GM23338 (cell line): ENCODE results near the gene TUBA1C. TPM values are rescaled to one million over a fixed set of nuclear protein-coding genes. Genes with fewer than 3 reads are reported as not detected.

Source experiments
- ATAC-seq: fragments of 200-7000 bp; cut with Tn5 transposase; 3 replicates; pipeline ENCODE4 v1.9.1; 2020
- DNase-seq: peaks from one replicate; pipeline ENCODE4 v3.0.0-alpha.2; 2015; ENCODE audit warnings: low spot score
- H2AFZ ChIP-seq: fragments of 200-600 bp; sonication (generic); 2 replicates; pipeline ENCODE4 v1.8.0; 2016; ENCODE audit warnings: antibody characterized with exemption, mild to moderate bottlenecking, moderate library complexity
- H3F3A ChIP-seq: fragments of 200-600 bp; sonication (generic); replicated peaks from 2 replicates; pipeline ENCODE4 v1.8.0; 2017; ENCODE audit warnings: antibody characterized with exemption, mixed run types, low read depth
- H3K27ac ChIP-seq: fragments of 200-600 bp; sonication (generic); 2 replicates; pipeline ENCODE4 v1.6.1; 2016; ENCODE audit warnings: low read depth
- H3K27me3 ChIP-seq: fragments of 200-600 bp; sonication (generic); 2 replicates; pipeline ENCODE4 v1.8.0; 2016; ENCODE audit warnings: mild to moderate bottlenecking, mixed run types, moderate library complexity; ENCODE audit not compliant: insufficient read depth
- H3K36me3 ChIP-seq: fragments of 200-600 bp; sonication (generic); 2 replicates; pipeline ENCODE4 v1.8.0; 2016; ENCODE audit warnings: mild to moderate bottlenecking; ENCODE audit not compliant: insufficient read depth
- H3K4me1 ChIP-seq: fragments of 200-600 bp; sonication (generic); 2 replicates; pipeline ENCODE4 v1.8.0; 2016; ENCODE audit warnings: mild to moderate bottlenecking, moderate library complexity; ENCODE audit not compliant: insufficient read depth
- H3K4me2 ChIP-seq: fragments of 200-600 bp; sonication (generic); 2 replicates; pipeline ENCODE4 v1.7.1; 2017; ENCODE audit warnings: mixed run types
- H3K4me3 ChIP-seq: fragments of 200-600 bp; sonication (generic); 2 replicates; pipeline ENCODE4 v1.6.1; 2016; ENCODE audit warnings: mixed run types
- H3K79me2 ChIP-seq: fragments of 200-600 bp; sonication (generic); replicated peaks from 2 replicates; pipeline ENCODE4 v1.8.0; 2017; ENCODE audit warnings: mild to moderate bottlenecking; ENCODE audit not compliant: insufficient read depth
- H3K9me2 ChIP-seq: fragments of 200-600 bp; sonication (generic); 2 replicates; pipeline ENCODE4 v1.8.0; 2017; ENCODE audit not compliant: insufficient read depth
- H4K20me1 ChIP-seq: fragments of 200-600 bp; sonication (generic); replicated peaks from 2 replicates; pipeline ENCODE4 v1.8.0; 2017; ENCODE audit warnings: mild to moderate bottlenecking; ENCODE audit not compliant: insufficient read depth
- H3K27ac Mint-ChIP-seq: 2 replicates; pipeline ENCODE4 v1.8.0; 2020; ENCODE audit warnings: inconsistent platforms, mild to moderate bottlenecking, moderate library complexity, mixed read lengths
- H3K27me3 Mint-ChIP-seq: 3 replicates; pipeline ENCODE4 v1.8.0; 2022; ENCODE audit warnings: low read depth, mild to moderate bottlenecking, moderate library complexity, mixed read lengths, inconsistent platforms; ENCODE audit not compliant: insufficient read depth, poor library complexity
- H3K36me3 Mint-ChIP-seq: 3 replicates; pipeline ENCODE4 v1.8.0; 2021; ENCODE audit warnings: low read depth, mild to moderate bottlenecking, inconsistent platforms, moderate library complexity, mixed read lengths
- H3K4me1 Mint-ChIP-seq: 3 replicates; pipeline ENCODE4 v1.8.0; 2020; ENCODE audit warnings: mild to moderate bottlenecking, inconsistent platforms, mixed read lengths
- H3K4me3 Mint-ChIP-seq: 3 replicates; pipeline ENCODE4 v1.8.0; 2021; ENCODE audit warnings: moderate library complexity, mild to moderate bottlenecking, inconsistent platforms, mixed read lengths
- H3K9me3 Mint-ChIP-seq: 3 replicates; pipeline ENCODE4 v1.8.0; 2020; ENCODE audit warnings: moderate library complexity, mild to moderate bottlenecking, inconsistent platforms, mixed read lengths
- CREB1 ChIP-seq: fragments of 250-450 bp; sonication (Bioruptor Pico); IDR thresholded peaks from 2 replicates; pipeline ENCODE4 v1.5.0; 2020; ENCODE audit warnings: low read depth, mild to moderate bottlenecking, moderate library complexity
- CTCF ChIP-seq, 2 experiments: fragments of 200-600 bp in 1 of 2; sonication (generic) in 1 of 2; conservative IDR thresholded peaks; 2 replicates each; pipeline versions ENCODE4 v1.5.1 to v1.6.1; 2016 to 2017; ENCODE audit warnings: antibody characterized with exemption in 2 of 2, low read depth in 2 of 2, mild to moderate bottlenecking in 2 of 2, moderate library complexity in 1 of 2
- ETS1 ChIP-seq: IDR thresholded peaks from 2 replicates; pipeline ENCODE4 v1.6.1; 2016; ENCODE audit warnings: antibody characterized with exemption
- JUNB ChIP-seq: IDR thresholded peaks from one replicate; pipeline ENCODE4 v1.6.1; 2016; ENCODE audit warnings: antibody characterized with exemption; ENCODE audit not compliant: unreplicated experiment
- NANOG ChIP-seq: IDR thresholded peaks from 2 replicates; pipeline ENCODE4 v1.6.1; 2016; ENCODE audit warnings: antibody characterized with exemption, borderline replicate concordance
- POLR2AphosphoS5 ChIP-seq: IDR thresholded peaks from 2 replicates; pipeline ENCODE4 v1.6.1; 2016; ENCODE audit warnings: antibody characterized with exemption, low read depth
- STAT1 ChIP-seq: IDR thresholded peaks from one replicate; pipeline ENCODE4 v1.6.1; 2016; ENCODE audit warnings: antibody characterized with exemption; ENCODE audit not compliant: unreplicated experiment
- ZNF114 ChIP-seq: fragments of 250-450 bp; sonication (Bioruptor Pico); IDR thresholded peaks from 2 replicates; pipeline ENCODE4 v1.5.0; 2020; ENCODE audit warnings: mild to moderate bottlenecking, moderate library complexity
- ZNF331 ChIP-seq: fragments of 250-450 bp; sonication (Bioruptor Pico); IDR thresholded peaks from 2 replicates; pipeline ENCODE4 v1.5.0; 2020; ENCODE audit warnings: low read depth, mild to moderate bottlenecking, moderate library complexity
- polyA plus RNA-seq: library from polyadenylated mRNA; unstranded; fragments of >200 nt; fragmentation: Nextera tagmentation; extraction: Ambion mirVana; gene quantifications from 2 replicates; pipeline ENCODE4 v1.2.1, GENCODE V29; 2016
- total RNA-seq: library from RNA; depleted of rRNA; stranded (reverse); fragments of >200 nt; shearing (Covaris generic); gene quantifications from 2 replicates; pipeline ENCODE4 v1.2.3, GENCODE V29; 2014
- TF ChIP-seq, protein P1 (sequence below): IDR thresholded peaks from one replicate; pipeline ENCODE4 v1.6.1; 2018; ENCODE audit warnings: antibody characterized with exemption; ENCODE audit not compliant: unreplicated experiment

TUBA1C gene
- total and polyA plus RNA-seq, 2 experiments from 2014 or later, result 191 to 728 TPM

DNA sequence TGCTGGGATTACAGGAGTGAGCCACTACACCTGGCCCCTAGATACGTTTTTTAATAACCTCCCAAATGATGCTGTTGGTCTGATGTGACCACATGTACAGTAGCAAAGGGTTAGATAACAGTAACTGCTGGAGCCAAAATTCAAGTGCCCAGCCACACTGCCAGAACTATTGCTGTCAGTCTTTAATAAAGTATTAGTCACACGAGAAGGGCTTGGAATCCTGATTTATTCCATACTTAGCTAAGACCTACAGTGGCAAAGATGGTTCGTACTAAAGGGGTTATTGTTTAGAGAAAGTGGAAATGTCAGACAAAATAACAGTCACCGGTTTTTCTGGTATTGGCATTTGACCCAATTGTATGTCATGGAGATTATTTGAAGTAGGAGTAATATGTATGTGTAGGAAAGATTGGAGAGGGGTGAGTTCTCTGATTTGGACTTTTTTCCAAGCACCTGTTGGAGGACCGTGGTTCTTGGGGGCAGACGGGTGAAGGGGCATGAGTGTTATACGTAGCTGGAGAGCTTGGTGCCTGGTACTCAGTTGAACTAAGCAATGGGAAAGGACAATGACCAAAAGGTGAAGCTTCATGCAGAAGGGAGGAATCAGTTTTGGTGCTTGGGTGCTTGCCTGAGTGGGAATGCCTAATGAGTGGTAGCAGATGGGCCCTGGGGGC lies 9.7 kb downstream of the TUBA1C start:
- no peak overlapping the region for H3K4me2 ChIP-seq
- H3K4me1 Mint-ChIP-seq, result peaks cover 4% of the 10 kb centered on the region; the same call in 2 of the 3 replicates
- no peak overlapping the region for H3K27ac Mint-ChIP-seq
- DNase-seq, result no peak
- H3K9me3 Mint-ChIP-seq, result no peaks in the 10 kb centered on the region; the same call in 2 of the 3 replicates
- no peak for TF ChIP-seq STAT1
- peak; percentile 42 for TF ChIP-seq POLR2AphosphoS5
- peak overlapping the region; percentile 59; the same call in 1 of the 2 replicates for H3K27ac ChIP-seq
- peaks cover 44% of the 10 kb centered on the region for H3K36me3 Mint-ChIP-seq
- H3K27me3 ChIP-seq, result no peaks in the 10 kb centered on the region
- peaks cover 36% of the 10 kb centered on the region for H3F3A ChIP-seq
- peaks cover 35% of the 10 kb centered on the region for H3K36me3 ChIP-seq
- H2AFZ ChIP-seq, result no peak overlapping the region
- 0 out of 2 replicates have a peak, but pooled peaks cover 2% of the 10 kb centered on the region for H3K4me1 ChIP-seq
- H3K4me3 Mint-ChIP-seq, result no peak overlapping the region; the same call in 2 of the 3 replicates
- ATAC-seq, result no peak
- no peaks in the 10 kb centered on the region for H3K9me2 ChIP-seq
- H3K27me3 Mint-ChIP-seq, result peaks cover 11% of the 10 kb centered on the region
- H3K4me3 ChIP-seq, result no peak overlapping the region
- peaks cover 6% of the 10 kb centered on the region; the same call in 1 of the 2 replicates for H3K79me2 ChIP-seq
- peaks cover 12% of the 10 kb centered on the region for H4K20me1 ChIP-seq

DNA sequence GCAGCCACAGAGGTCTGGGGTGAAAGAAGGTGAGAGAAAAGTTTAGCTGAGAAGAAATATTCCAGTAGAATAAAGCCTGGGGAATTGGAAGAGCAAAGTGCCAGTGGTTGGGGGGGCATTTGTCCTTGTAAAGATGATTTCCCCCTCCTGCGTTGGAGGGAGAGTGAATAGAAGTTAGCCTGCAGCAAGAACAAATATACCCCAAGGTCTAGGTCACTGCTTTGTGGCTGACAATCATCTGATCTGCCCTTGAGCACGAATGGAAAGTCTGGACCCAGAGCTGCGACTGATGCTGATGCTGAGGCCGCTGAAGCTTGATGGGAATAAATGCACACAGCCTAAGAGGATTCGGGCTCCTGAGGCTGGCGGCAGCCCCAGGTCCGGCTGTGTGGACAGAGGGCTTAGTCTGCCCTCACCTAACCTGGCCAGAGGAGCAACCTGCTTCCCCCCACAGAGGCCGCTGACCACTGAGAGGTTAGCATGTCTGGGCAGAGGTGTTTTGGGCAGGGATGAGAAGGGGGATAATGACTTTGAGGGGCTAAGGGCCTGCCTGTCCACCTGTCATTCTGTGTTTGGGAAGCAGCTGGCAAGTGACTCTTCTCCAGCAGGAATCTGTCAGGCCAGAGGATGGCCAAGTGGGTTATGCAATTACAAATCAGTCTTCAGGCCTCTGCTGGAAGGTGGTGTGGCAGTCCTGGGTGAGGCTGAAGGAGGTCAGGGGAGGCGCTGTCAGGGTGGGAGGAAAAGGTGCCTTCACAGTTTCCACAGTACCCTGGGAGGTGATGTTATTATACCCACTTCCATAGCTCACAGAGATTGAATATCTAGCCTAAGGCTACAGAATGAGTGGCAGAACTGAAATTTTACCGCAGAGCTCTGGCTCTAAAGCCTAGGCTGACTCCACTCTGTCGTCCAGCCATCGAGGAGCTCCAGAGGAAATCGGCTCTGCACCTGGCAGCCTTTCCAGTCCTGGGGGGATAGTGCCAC lies 11.7 kb downstream of the TUBA1C start:
- Mint-ChIP-seq H3K36me3 (peaks cover 24% of the 10 kb centered on the region), H3K27ac (no peak overlapping the region), H3K9me3 (no peaks in the 10 kb centered on the region; the same call in 2 of the 3 replicates), H3K27me3 (peaks cover 11% of the 10 kb centered on the region), H3K4me1 (peaks cover 11% of the 10 kb centered on the region), H3K4me3 (no peak overlapping the region)
- Histone ChIP-seq H4K20me1 (peaks cover 6% of the 10 kb centered on the region; the same call in 1 of the 2 replicates), H3K9me2 (no peaks in the 10 kb centered on the region), H3K4me2 (no peak overlapping the region), H3K27ac (no peak overlapping the region), H3K4me3 (no peak overlapping the region), H3F3A (peaks cover 18% of the 10 kb centered on the region), H2AFZ (no peak overlapping the region), H3K79me2 (no peaks in the 10 kb centered on the region), H3K27me3 (no peaks in the 10 kb centered on the region), H3K4me1 (0 out of 2 replicates have a peak, but pooled peaks cover 3% of the 10 kb centered on the region), H3K36me3 (peaks cover 16% of the 10 kb centered on the region)
- TF ChIP-seq CREB1, result no peak
- TF ChIP-seq JUNB, result no peak
- no peak for TF ChIP-seq NANOG
- TF ChIP-seq ZNF331 (CRISPR knock-in tag), result no peak
- TF ChIP-seq, protein P1, sequence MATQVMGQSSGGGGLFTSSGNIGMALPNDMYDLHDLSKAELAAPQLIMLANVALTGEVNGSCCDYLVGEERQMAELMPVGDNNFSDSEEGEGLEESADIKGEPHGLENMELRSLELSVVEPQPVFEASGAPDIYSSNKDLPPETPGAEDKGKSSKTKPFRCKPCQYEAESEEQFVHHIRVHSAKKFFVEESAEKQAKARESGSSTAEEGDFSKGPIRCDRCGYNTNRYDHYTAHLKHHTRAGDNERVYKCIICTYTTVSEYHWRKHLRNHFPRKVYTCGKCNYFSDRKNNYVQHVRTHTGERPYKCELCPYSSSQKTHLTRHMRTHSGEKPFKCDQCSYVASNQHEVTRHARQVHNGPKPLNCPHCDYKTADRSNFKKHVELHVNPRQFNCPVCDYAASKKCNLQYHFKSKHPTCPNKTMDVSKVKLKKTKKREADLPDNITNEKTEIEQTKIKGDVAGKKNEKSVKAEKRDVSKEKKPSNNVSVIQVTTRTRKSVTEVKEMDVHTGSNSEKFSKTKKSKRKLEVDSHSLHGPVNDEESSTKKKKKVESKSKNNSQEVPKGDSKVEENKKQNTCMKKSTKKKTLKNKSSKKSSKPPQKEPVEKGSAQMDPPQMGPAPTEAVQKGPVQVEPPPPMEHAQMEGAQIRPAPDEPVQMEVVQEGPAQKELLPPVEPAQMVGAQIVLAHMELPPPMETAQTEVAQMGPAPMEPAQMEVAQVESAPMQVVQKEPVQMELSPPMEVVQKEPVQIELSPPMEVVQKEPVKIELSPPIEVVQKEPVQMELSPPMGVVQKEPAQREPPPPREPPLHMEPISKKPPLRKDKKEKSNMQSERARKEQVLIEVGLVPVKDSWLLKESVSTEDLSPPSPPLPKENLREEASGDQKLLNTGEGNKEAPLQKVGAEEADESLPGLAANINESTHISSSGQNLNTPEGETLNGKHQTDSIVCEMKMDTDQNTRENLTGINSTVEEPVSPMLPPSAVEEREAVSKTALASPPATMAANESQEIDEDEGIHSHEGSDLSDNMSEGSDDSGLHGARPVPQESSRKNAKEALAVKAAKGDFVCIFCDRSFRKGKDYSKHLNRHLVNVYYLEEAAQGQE, result no peak
- no peak for TF ChIP-seq ETS1
- no peak for TF ChIP-seq ZNF114 (CRISPR knock-in tag)
- TF ChIP-seq STAT1, result no peak
- TF ChIP-seq CTCF (conservative IDR thresholded peaks at IDR 0.05; ENCODE audit: low read depth in 2 of 2), result no peak
- DNase-seq, result no peak
- ATAC-seq, result no peak
